MCF 10A (cell line): ENCODE results near the gene HPSE. TPM values are rescaled to one million over a fixed set of nuclear protein-coding genes. Genes with fewer than 3 reads are reported as not detected.

ENCODE experiments used
- BruUV-seq: library from RNA; stranded (reverse); fragments of 400-500 nt; replicated peaks from 2 replicates; lab custom pipeline; 2021; lab: Mats Ljungman, UMichigan
- CTCF ChIA-PET: fragments of 300-600 bp; sonication (Branson Sonifier 250); formaldehyde crosslinking; extraction: SDS; loops from one replicate; lab custom pipeline; 2021; ENCODE audit warnings: antibody characterized with exemption, inconsistent platforms; lab: Yijun Ruan, JAX
- POLR2A ChIA-PET: fragments of 300-600, 350-650 bp; sonication (Branson Sonifier 250); formaldehyde crosslinking; extraction: SDS; loops from one replicate; lab custom pipeline; 2020; ENCODE audit warnings: antibody characterized with exemption, inconsistent platforms; lab: Yijun Ruan, JAX
- DNase-seq: peaks from one replicate; pipeline ENCODE4 v3.0.0-alpha.2; 2018; ENCODE audit not compliant: unreplicated experiment
- H3K27ac Mint-ChIP-seq: one replicate; pipeline ENCODE4 v1.8.0; 2022; ENCODE audit warnings: mild to moderate bottlenecking, low read depth, mixed read lengths; ENCODE audit not compliant: unreplicated experiment
- H3K27me3 Mint-ChIP-seq: one replicate; pipeline ENCODE4 v1.8.0; 2022; ENCODE audit warnings: mixed read lengths; ENCODE audit not compliant: insufficient read depth, unreplicated experiment
- H3K36me3 Mint-ChIP-seq: one replicate; pipeline ENCODE4 v1.8.0; 2022; ENCODE audit warnings: mild to moderate bottlenecking, moderate library complexity, mixed read lengths; ENCODE audit not compliant: insufficient read depth, unreplicated experiment
- H3K4me1 Mint-ChIP-seq: one replicate; pipeline ENCODE4 v1.8.0; 2022; ENCODE audit warnings: mixed read lengths; ENCODE audit not compliant: insufficient read depth, unreplicated experiment
- H3K4me3 Mint-ChIP-seq: one replicate; pipeline ENCODE4 v1.8.0; 2022; ENCODE audit warnings: mild to moderate bottlenecking, moderate library complexity, mixed read lengths; ENCODE audit not compliant: unreplicated experiment
- H3K9me3 Mint-ChIP-seq: one replicate; pipeline ENCODE4 v1.8.0; 2022; ENCODE audit warnings: mixed read lengths; ENCODE audit not compliant: unreplicated experiment
- CTCF ChIP-seq: fragments of 200-600 bp; IDR thresholded peaks from one replicate; pipeline ENCODE4 v1.8.0; 2022; ENCODE audit warnings: antibody characterized with exemption, mild to moderate bottlenecking; ENCODE audit not compliant: unreplicated experiment
- intact Hi-C: fragments of 100-400 bp; cut with micrococcal nuclease; formaldehyde crosslinking; loops from 2 replicates; pipeline ENCODE4 v1.14.1; 2022
- total RNA-seq: library from RNA; stranded (reverse); gene quantifications from 2 replicates; pipeline ENCODE4 v1.2.3, GENCODE V29; 2022

Gene HPSE
- total RNA-seq, 1 experiment from 2014 or later, result 5.5 TPM

GRCh38 chr4:83370640-83370906, 35.9 kb upstream of the HPSE start:
- POLR2A ChIA-PET, result interaction anchor here (1.4 kb wide), 1 partner anchor 9 kb away, joined by 5 read pairs; no protein-coding TSS in a partner anchor
- intact Hi-C loops, result no loop called here
- TF ChIP-seq CTCF, result no peak
- H3K36me3 Mint-ChIP-seq, result no peaks in the 10 kb centered on the region
- no peaks in the 10 kb centered on the region for H3K4me1 Mint-ChIP-seq
- H3K27ac Mint-ChIP-seq, result no peak overlapping the region
- DNase-seq, result no peak
- no TSS peak for BruUV-seq
- no peaks in the 10 kb centered on the region for H3K9me3 Mint-ChIP-seq
- CTCF ChIA-PET, result interaction anchor here (1.2 kb wide), 1 partner anchor 9 kb away, joined by 7 read pairs; no protein-coding TSS in a partner anchor
- H3K27me3 Mint-ChIP-seq, result no peaks in the 10 kb centered on the region
- H3K4me3 Mint-ChIP-seq, result no peak overlapping the region

- intact Hi-C loops, result no loop called here
- H3K4me3 Mint-ChIP-seq, result no peak overlapping the region
- H3K9me3 Mint-ChIP-seq, result no peaks in the 10 kb centered on the region
- TF ChIP-seq CTCF, result no peak
- no peak for DNase-seq
- no peaks in the 10 kb centered on the region for H3K4me1 Mint-ChIP-seq
- CTCF ChIA-PET, result interaction anchor here (0.6 kb wide), 1 partner anchor 8 kb away, joined by 4 read pairs; no protein-coding TSS in a partner anchor
- H3K27ac Mint-ChIP-seq, result no peak overlapping the region
- POLR2A ChIA-PET, result interaction anchor here (1.0 to 1.4 kb wide), 3 partner anchors 9 to 86 kb away, joined by 4 to 5 read pairs (median 4); partner anchors contain the start of genes HELQ and MRPS18C
- H3K27me3 Mint-ChIP-seq, result no peaks in the 10 kb centered on the region
- no TSS peak for BruUV-seq
- no peaks in the 10 kb centered on the region for H3K36me3 Mint-ChIP-seq
Observed at GRCh38 chr4:83369831-83370639, 35.4 kb upstream of the HPSE start.

GRCh38 chr4:83364312-83364711, 29.7 kb upstream of the HPSE start:
- Mint-ChIP-seq H3K27me3 (no peaks in the 10 kb centered on the region), H3K4me1 (no peaks in the 10 kb centered on the region), H3K36me3 (no peaks in the 10 kb centered on the region), H3K27ac (no peak overlapping the region), H3K9me3 (no peaks in the 10 kb centered on the region), H3K4me3 (no peak overlapping the region)
- TF ChIP-seq CTCF, result no peak
- no TSS peak for BruUV-seq
- POLR2A ChIA-PET, result interaction anchor here (0.8 to 1.5 kb wide), 4 partner anchors 18 to 91 kb away, joined by 3 to 4 read pairs (median 3); partner anchors contain the start of genes COQ2 and HELQ
- DNase-seq, result no peak
- CTCF ChIA-PET, result interaction anchor here (0.6 to 1.5 kb wide), 3 partner anchors 13 to 275 kb away, joined by 3 to 4 read pairs (median 3); no protein-coding TSS in a partner anchor
- intact Hi-C loops, result no loop called here
